HepG2 (cell line): ENCODE measurements around the gene CACNA1F. TPM values are rescaled to one million over a fixed set of nuclear protein-coding genes. Genes with fewer than 3 reads are reported as not detected.

Experiments used
- ARID2 ChIP-seq: sonication (generic); formaldehyde crosslinking; IDR thresholded peaks from 2 replicates; pipeline ENCODE4 v1.8.1; 2022; ENCODE audit warnings: mild to moderate bottlenecking, missing genetic modification reagents, borderline replicate concordance
- BCL6 ChIP-seq: IDR thresholded peaks from 2 replicates; pipeline ENCODE4 v1.6.1; 2016; ENCODE audit warnings: missing genetic modification reagents, missing compliant biosample characterization
- EEA1 ChIP-seq: sonication (generic); formaldehyde crosslinking; IDR thresholded peaks from 2 replicates; pipeline ENCODE4 v1.5.1; 2020; ENCODE audit warnings: mild to moderate bottlenecking, missing genetic modification reagents, borderline replicate concordance
- GATA4 ChIP-seq: sonication (generic); IDR thresholded peaks from 2 replicates; pipeline ENCODE4 v1.6.1; 2016; ENCODE audit warnings: antibody characterized with exemption, low read depth, borderline replicate concordance
- GTF3A ChIP-seq: sonication (generic); formaldehyde crosslinking; conservative IDR thresholded peaks from 2 replicates; pipeline ENCODE4 v1.4.0; 2020; ENCODE audit warnings: mild to moderate bottlenecking, missing genetic modification reagents
- HDAC2 ChIP-seq: sonication (generic); formaldehyde crosslinking; IDR thresholded peaks from 2 replicates; pipeline ENCODE4 v1.4.0; 2020; ENCODE audit warnings: missing genetic modification reagents
- HHEX ChIP-seq: IDR thresholded peaks from 2 replicates; pipeline ENCODE4 v1.6.1; 2016; ENCODE audit warnings: control low read depth
- JDP2 ChIP-seq: sonication (generic); formaldehyde crosslinking; IDR thresholded peaks from 2 replicates; pipeline ENCODE4 v1.8.1; 2022; ENCODE audit warnings: missing genetic modification reagents, borderline replicate concordance
- KDM5B ChIP-seq: sonication (generic); formaldehyde crosslinking; IDR thresholded peaks from 2 replicates; pipeline ENCODE4 v1.4.0; 2020; ENCODE audit warnings: missing genetic modification reagents, mild to moderate bottlenecking, borderline replicate concordance
- KLF9 ChIP-seq: IDR thresholded peaks from 2 replicates; pipeline ENCODE4 v1.6.1; 2016; ENCODE audit warnings: low read depth
- MAFF ChIP-seq: IDR thresholded peaks from 2 replicates; pipeline ENCODE4 v1.6.1; 2011; ENCODE audit warnings: low read depth, low read length, improper control_type of control experiment
- PITX1 ChIP-seq: sonication (generic); formaldehyde crosslinking; IDR thresholded peaks from 2 replicates; pipeline ENCODE4 v1.5.1; 2020; ENCODE audit warnings: mild to moderate bottlenecking, missing genetic modification reagents
- PLRG1 ChIP-seq: fragments of 450-650 bp; conservative IDR thresholded peaks from 2 replicates; pipeline ENCODE4 v1.6.1; 2016
- SNAI1 ChIP-seq: sonication (generic); formaldehyde crosslinking; IDR thresholded peaks from 2 replicates; pipeline ENCODE4 v1.5.0; 2020; ENCODE audit warnings: mild to moderate bottlenecking, missing genetic modification reagents, borderline replicate concordance
- SP140L ChIP-seq: sonication (generic); formaldehyde crosslinking; IDR thresholded peaks from 2 replicates; pipeline ENCODE4 v1.4.0; 2020; ENCODE audit warnings: missing genetic modification reagents, borderline replicate concordance
- TBX3 ChIP-seq: fragments of 450-650 bp; IDR thresholded peaks from 2 replicates; pipeline ENCODE4 v1.6.1; 2017; ENCODE audit warnings: antibody characterized with exemption, mild to moderate bottlenecking, inconsistent platforms, borderline replicate concordance
- ZBTB7B ChIP-seq: sonication (generic); formaldehyde crosslinking; IDR thresholded peaks from 2 replicates; pipeline ENCODE4 v1.4.0; 2020; ENCODE audit warnings: missing genetic modification reagents
- ZNF382 ChIP-seq: sonication (generic); formaldehyde crosslinking; IDR thresholded peaks from 2 replicates; pipeline ENCODE4 v1.5.0; 2020; ENCODE audit warnings: missing genetic modification reagents, mild to moderate bottlenecking, borderline replicate concordance
- ZNF44 ChIP-seq: sonication (generic); formaldehyde crosslinking; IDR thresholded peaks from 2 replicates; pipeline ENCODE4 v1.5.1; 2020; ENCODE audit warnings: mild to moderate bottlenecking, missing genetic modification reagents
- ZNF484 ChIP-seq: sonication (generic); formaldehyde crosslinking; IDR thresholded peaks from 2 replicates; pipeline ENCODE4 v1.5.1; 2020; ENCODE audit warnings: mild to moderate bottlenecking, low read depth, missing genetic modification reagents, borderline replicate concordance
- ZNF605 ChIP-seq: sonication (generic); formaldehyde crosslinking; IDR thresholded peaks from 2 replicates; pipeline ENCODE4 v1.8.0; 2022; ENCODE audit warnings: mild to moderate bottlenecking, missing genetic modification reagents
- ZNF878 ChIP-seq: sonication (generic); formaldehyde crosslinking; IDR thresholded peaks from 2 replicates; pipeline ENCODE4 v1.8.1; 2023; ENCODE audit warnings: mild to moderate bottlenecking, missing genetic modification reagents, moderate library complexity
- polyA plus RNA-seq, 8 experiments: library from polyadenylated mRNA; depleted of rRNA in 3 of 8; stranded (reverse) in 7 of 8; unstranded in 1 of 8; fragments of >200 nt; fragmentation: Illumina TruSeq in 4 of 8; extraction: Trizol in 4 of 8; gene quantifications; 2 replicates each; pipeline versions ENCODE4 v1.2.1 to v1.2.3, GENCODE V29; 2011 to 2016; ENCODE audit warnings: low read depth in 4 of 8, missing spikeins in 1 of 8, mixed read lengths in 1 of 8; ENCODE audit not compliant: insufficient read depth in 1 of 8
- total RNA-seq, 5 experiments: library from RNA; depleted of rRNA; stranded (reverse); fragments of >200 nt; fragmentation: Illumina TruSeq; extraction: Trizol; gene quantifications; 2 replicates each; pipeline ENCODE4 v1.2.3, GENCODE V29; 2016; ENCODE audit warnings: low read depth in 1 of 5
- TF ChIP-seq, protein P1 (sequence below): sonication (generic); formaldehyde crosslinking; IDR thresholded peaks from 2 replicates; pipeline ENCODE4 v1.5.1; 2020; ENCODE audit warnings: missing genetic modification reagents, mild to moderate bottlenecking, borderline replicate concordance
- TF ChIP-seq, protein P2 (sequence below): sonication (generic); formaldehyde crosslinking; IDR thresholded peaks from 2 replicates; pipeline ENCODE4 v1.4.0; 2020; ENCODE audit warnings: missing genetic modification reagents
- TF ChIP-seq, protein P3 (sequence below): sonication (generic); formaldehyde crosslinking; IDR thresholded peaks from 2 replicates; pipeline ENCODE4 v1.4.0; 2020; ENCODE audit warnings: missing genetic modification reagents, borderline replicate concordance
- TF ChIP-seq, protein P4 (sequence below): sonication (generic); formaldehyde crosslinking; IDR thresholded peaks from 2 replicates; pipeline ENCODE4 v1.8.0; 2022; ENCODE audit warnings: mild to moderate bottlenecking, missing genetic modification reagents, moderate library complexity

Gene CACNA1F
- total and polyA plus RNA-seq, 2 of the 13 experiments (the other 11 are each of a cell fraction or from before 2014, with no cell fraction given): 0.03 TPM; not detected in 1

DNA sequence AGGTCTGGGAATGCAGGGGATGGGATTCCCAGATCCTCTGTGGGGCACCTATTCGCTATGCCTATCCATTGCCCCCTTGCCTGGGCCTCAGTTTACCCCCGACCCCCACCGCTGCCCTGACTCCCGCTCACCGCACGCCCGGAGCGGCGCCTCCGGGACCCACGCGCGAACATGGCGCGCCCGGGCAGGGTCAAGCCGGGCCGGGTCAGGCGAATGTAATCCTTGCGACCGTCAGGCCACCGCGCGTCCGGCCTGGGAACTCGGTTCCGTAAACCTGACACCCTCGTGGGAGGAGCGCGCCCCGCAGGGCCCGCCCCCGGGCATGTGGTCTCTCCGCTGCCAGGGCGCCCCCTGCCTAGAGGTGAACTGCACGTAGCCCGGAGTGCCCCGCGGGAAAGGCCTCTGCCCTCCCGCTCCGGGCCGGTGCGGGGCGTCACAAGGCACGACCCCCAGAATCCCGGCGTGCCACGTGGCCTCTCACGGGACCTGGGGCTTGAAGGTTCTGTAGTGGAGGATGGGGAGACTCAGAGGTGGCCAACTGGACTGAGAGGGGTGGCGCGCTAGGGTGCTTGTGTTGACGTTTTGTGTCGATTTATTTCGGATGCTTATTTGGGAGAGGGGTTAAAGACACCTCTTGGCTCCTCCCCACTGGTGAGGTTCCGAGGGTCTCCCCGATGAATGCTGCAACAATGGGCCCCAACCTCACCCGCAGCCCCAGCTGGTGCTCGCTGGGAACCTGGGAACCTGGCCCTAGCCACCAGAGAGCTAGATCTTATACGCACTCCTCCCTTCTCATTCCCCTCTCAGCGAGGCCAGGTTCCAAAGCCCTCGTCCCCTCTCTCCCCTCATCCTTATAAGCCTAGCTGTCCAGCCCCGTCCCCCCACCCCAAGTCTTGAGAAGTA, 46.8 kb downstream of the CACNA1F start, which contains the start of gene PRICKLE3 (continued):
- peak; percentile 77 for TF ChIP-seq ZBTB7B (CRISPR knock-in tag)
- no peak for TF ChIP-seq MAFF
- peak; percentile 46; the same call in 1 of the 2 replicates for TF ChIP-seq KDM5B (CRISPR knock-in tag)
- no peak for TF ChIP-seq ZNF382 (CRISPR knock-in tag)
- no peak for TF ChIP-seq GATA4
- TF ChIP-seq ZNF44: no peak
- TF ChIP-seq, protein P1, sequence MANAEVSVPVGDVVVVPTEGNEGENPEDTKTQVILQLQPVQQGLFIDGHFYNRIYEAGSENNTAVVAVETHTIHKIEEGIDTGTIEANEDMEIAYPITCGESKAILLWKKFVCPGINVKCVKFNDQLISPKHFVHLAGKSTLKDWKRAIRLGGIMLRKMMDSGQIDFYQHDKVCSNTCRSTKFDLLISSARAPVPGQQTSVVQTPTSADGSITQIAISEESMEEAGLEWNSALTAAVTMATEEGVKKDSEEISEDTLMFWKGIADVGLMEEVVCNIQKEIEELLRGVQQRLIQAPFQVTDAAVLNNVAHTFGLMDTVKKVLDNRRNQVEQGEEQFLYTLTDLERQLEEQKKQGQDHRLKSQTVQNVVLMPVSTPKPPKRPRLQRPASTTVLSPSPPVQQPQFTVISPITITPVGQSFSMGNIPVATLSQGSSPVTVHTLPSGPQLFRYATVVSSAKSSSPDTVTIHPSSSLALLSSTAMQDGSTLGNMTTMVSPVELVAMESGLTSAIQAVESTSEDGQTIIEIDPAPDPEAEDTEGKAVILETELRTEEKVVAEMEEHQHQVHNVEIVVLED (CRISPR knock-in tag): peak; percentile 46; the same call in 1 of the 2 replicates
- TF ChIP-seq ARID2 (CRISPR knock-in tag): no peak
- TF ChIP-seq PITX1 (CRISPR knock-in tag): no peak; the same call in 1 of the 2 replicates
- TF ChIP-seq, protein P2, sequence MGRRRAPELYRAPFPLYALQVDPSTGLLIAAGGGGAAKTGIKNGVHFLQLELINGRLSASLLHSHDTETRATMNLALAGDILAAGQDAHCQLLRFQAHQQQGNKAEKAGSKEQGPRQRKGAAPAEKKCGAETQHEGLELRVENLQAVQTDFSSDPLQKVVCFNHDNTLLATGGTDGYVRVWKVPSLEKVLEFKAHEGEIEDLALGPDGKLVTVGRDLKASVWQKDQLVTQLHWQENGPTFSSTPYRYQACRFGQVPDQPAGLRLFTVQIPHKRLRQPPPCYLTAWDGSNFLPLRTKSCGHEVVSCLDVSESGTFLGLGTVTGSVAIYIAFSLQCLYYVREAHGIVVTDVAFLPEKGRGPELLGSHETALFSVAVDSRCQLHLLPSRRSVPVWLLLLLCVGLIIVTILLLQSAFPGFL: no peak
- TF ChIP-seq ZNF484 (CRISPR knock-in tag): no peak
- TF ChIP-seq SP140L (CRISPR knock-in tag): no peak
- TF ChIP-seq HHEX (CRISPR knock-in tag): no peak
- no peak for TF ChIP-seq PLRG1
- 0 out of 2 replicates have a peak, but pooled peaks have one; percentile 21 for TF ChIP-seq ZNF605 (CRISPR knock-in tag)
- no peak for TF ChIP-seq ZNF878 (CRISPR knock-in tag)
- peak; percentile 44; the same call in 1 of the 2 replicates for TF ChIP-seq HDAC2 (CRISPR knock-in tag)
- TF ChIP-seq, protein P3, sequence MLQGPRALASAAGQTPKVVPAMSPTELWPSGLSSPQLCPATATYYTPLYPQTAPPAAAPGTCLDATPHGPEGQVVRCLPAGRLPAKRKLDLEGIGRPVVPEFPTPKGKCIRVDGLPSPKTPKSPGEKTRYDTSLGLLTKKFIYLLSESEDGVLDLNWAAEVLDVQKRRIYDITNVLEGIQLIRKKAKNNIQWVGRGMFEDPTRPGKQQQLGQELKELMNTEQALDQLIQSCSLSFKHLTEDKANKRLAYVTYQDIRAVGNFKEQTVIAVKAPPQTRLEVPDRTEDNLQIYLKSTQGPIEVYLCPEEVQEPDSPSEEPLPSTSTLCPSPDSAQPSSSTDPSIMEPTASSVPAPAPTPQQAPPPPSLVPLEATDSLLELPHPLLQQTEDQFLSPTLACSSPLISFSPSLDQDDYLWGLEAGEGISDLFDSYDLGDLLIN (CRISPR knock-in tag): no peak
- TF ChIP-seq, protein P4, sequence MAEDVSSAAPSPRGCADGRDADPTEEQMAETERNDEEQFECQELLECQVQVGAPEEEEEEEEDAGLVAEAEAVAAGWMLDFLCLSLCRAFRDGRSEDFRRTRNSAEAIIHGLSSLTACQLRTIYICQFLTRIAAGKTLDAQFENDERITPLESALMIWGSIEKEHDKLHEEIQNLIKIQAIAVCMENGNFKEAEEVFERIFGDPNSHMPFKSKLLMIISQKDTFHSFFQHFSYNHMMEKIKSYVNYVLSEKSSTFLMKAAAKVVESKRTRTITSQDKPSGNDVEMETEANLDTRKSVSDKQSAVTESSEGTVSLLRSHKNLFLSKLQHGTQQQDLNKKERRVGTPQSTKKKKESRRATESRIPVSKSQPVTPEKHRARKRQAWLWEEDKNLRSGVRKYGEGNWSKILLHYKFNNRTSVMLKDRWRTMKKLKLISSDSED (CRISPR knock-in tag): no peak
- TF ChIP-seq GTF3A (CRISPR knock-in tag): no peak
- TF ChIP-seq SNAI1 (CRISPR knock-in tag): no peak
- TF ChIP-seq TBX3: no peak
- no peak for TF ChIP-seq JDP2
- TF ChIP-seq EEA1 (CRISPR knock-in tag): no peak
- peak; percentile 22; the same call in 1 of the 2 replicates for TF ChIP-seq BCL6 (CRISPR knock-in tag)
- no peak for TF ChIP-seq KLF9 (CRISPR knock-in tag)
